ENCODE results near the gene SATB2. TPM values are rescaled to one million over a fixed set of nuclear protein-coding genes. Genes with fewer than 3 reads are reported as not detected.

The SATB2 gene
- total and polyA plus RNA-seq, 4 donors = 0.47 to 3.7 (median 1.8) TPM

DNA sequence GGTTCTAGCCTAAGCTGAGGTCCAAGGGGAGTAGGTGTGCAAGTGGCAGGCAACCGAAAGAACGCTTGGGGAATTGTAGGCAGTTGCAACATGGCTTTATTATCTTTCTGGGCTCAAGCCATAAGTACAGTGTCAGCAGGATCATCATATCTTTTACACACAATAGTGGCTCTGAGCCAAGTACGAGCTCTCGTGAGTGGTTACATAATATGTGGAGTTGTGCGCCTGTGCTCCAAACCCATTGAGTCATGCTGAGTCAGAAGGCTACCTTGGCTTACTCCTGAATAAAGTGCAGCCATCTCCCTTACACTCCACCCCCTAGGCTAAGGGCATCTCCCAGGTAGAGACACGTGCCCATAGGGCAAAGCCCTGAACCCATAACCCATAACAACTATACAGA is 233.9 kb downstream of the SATB2 start:
- 78 to 85% methylated on average over 6 of the region's 6 CpGs for WGBS, 2 donors
- no peak for DNase-seq
- TF ChIP-seq, protein P1, sequence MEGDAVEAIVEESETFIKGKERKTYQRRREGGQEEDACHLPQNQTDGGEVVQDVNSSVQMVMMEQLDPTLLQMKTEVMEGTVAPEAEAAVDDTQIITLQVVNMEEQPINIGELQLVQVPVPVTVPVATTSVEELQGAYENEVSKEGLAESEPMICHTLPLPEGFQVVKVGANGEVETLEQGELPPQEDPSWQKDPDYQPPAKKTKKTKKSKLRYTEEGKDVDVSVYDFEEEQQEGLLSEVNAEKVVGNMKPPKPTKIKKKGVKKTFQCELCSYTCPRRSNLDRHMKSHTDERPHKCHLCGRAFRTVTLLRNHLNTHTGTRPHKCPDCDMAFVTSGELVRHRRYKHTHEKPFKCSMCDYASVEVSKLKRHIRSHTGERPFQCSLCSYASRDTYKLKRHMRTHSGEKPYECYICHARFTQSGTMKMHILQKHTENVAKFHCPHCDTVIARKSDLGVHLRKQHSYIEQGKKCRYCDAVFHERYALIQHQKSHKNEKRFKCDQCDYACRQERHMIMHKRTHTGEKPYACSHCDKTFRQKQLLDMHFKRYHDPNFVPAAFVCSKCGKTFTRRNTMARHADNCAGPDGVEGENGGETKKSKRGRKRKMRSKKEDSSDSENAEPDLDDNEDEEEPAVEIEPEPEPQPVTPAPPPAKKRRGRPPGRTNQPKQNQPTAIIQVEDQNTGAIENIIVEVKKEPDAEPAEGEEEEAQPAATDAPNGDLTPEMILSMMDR (IDR thresholded peaks at IDR 0.05; ENCODE audit: control extremely low read depth, extremely low read depth) = no peak

DNA sequence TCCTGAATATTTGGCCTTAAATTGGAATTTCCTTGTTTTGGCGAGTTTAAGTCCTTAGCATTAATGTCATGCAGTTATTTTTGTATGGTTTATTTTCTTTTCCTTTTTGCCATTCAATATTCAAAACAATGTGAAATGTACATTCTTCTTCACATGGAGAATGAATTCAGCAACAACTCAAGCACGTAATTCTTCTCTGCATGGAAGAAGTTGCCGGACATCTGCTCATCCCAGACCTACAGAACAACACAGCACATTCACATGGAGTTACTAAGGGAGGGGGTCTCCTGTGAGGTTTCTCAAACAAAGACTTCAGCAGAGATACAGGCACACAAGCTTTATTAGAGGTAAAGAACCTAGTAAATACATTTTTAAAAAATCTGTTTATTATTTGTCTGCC is 236.8 kb downstream of the SATB2 start:
- H3K9me3 ChIP-seq (ENCODE audit: control insufficient read depth in 4 of 4, insufficient read depth in 3 of 4, low read length in 3 of 4) = peaks cover 0 to 4% (median 3%) of the 10 kb centered on the region in 4 donors
- TF ChIP-seq, protein P1 (IDR thresholded peaks at IDR 0.05; ENCODE audit: control extremely low read depth, extremely low read depth) = no peak
- no peak overlapping the region for H3K27ac ChIP-seq (ENCODE audit: low read depth in 1 of 2, low read length in 1 of 2)
- H3K36me3 ChIP-seq (ENCODE audit: control insufficient read depth in 4 of 4, insufficient read depth in 4 of 4, low read length in 4 of 4) = no peaks in the 10 kb centered on the region
- no peaks in the 10 kb centered on the region for H3K27me3 ChIP-seq (ENCODE audit: control insufficient read depth in 3 of 3, insufficient read depth in 3 of 3, low read length in 2 of 3)
- no peak for DNase-seq
- H3K4me1 ChIP-seq (ENCODE audit: control insufficient read depth in 5 of 5, insufficient read depth in 5 of 5, low read length in 5 of 5) = no peaks in the 10 kb centered on the region
- WGBS, 2 donors = 82 to 83% methylated on average over 3 of the region's 3 CpGs
- no peak for ATAC-seq (ENCODE audit: insufficient read depth, low FRiP score)
- no peak overlapping the region for H3K9ac ChIP-seq (ENCODE audit: insufficient read depth in 1 of 2, low read length in 2 of 2)
- H3K4me3 ChIP-seq = no peak overlapping the region

More for the DNA sequence above, 233.9 kb downstream of the SATB2 start:
- Histone ChIP-seq H3K36me3 (ENCODE audit: control insufficient read depth in 4 of 4, insufficient read depth in 4 of 4, low read length in 4 of 4) (no peaks in the 10 kb centered on the region), H3K27ac (ENCODE audit: low read depth in 1 of 2, low read length in 1 of 2) (no peak overlapping the region), H3K4me3 (no peak overlapping the region), H3K9me3 (ENCODE audit: control insufficient read depth in 4 of 4, insufficient read depth in 3 of 4, low read length in 3 of 4) (peaks cover 0 to 6% (median 1%) of the 10 kb centered on the region in 4 donors), H3K9ac (ENCODE audit: insufficient read depth in 1 of 2, low read length in 2 of 2) (no peak overlapping the region), H3K27me3 (ENCODE audit: control insufficient read depth in 3 of 3, insufficient read depth in 3 of 3, low read length in 2 of 3) (no peaks in the 10 kb centered on the region), H3K4me1 (ENCODE audit: control insufficient read depth in 5 of 5, insufficient read depth in 5 of 5, low read length in 5 of 5) (no peaks in the 10 kb centered on the region)
- no peak for ATAC-seq (ENCODE audit: insufficient read depth, low FRiP score)

DNA sequence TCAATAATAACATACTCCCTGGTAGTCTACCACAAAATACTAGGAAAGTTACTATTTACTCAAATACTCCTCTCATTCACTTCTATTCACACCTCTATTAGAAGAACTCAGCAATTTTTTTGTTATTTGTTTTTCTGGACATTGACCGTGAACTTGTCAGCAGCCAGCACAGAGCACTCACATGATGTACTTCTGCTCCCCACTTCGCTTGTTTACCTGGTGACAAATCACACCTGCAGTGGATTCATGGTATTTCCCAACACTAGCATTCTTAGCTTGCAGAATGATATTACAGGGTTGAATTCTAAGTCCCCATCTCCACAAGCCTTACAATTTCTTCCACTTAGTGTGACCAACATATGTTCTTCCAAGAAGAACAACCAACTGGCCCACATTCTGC is 238.2 kb downstream of the SATB2 start:
- DNase-seq (no peak), ATAC-seq (ENCODE audit: insufficient read depth, low FRiP score) (peak; percentile 49)
- peaks cover 0 to 3% (median 0%) of the 10 kb centered on the region in 4 donors for H3K9me3 ChIP-seq (ENCODE audit: control insufficient read depth in 4 of 4, insufficient read depth in 3 of 4, low read length in 3 of 4)
- no peak overlapping the region for H3K9ac ChIP-seq (ENCODE audit: insufficient read depth in 1 of 2, low read length in 2 of 2)
- no peaks in the 10 kb centered on the region for H3K27me3 ChIP-seq (ENCODE audit: control insufficient read depth in 3 of 3, insufficient read depth in 3 of 3, low read length in 2 of 3)
- H3K27ac ChIP-seq (ENCODE audit: low read depth in 1 of 2, low read length in 1 of 2) = no peak overlapping the region
- 60 to 92% methylated on average over 2 of the region's 2 CpGs for WGBS, 2 donors
- no peak overlapping the region for H3K4me3 ChIP-seq
- TF ChIP-seq, protein P1 (IDR thresholded peaks at IDR 0.05; ENCODE audit: control extremely low read depth, extremely low read depth) = no peak
- H3K36me3 ChIP-seq (ENCODE audit: control insufficient read depth in 4 of 4, insufficient read depth in 4 of 4, low read length in 4 of 4) = no peaks in the 10 kb centered on the region
- no peaks in the 10 kb centered on the region for H3K4me1 ChIP-seq (ENCODE audit: control insufficient read depth in 5 of 5, insufficient read depth in 5 of 5, low read length in 5 of 5)

Data from lung (tissue), 12 donors.